HepG2 (cell line): ENCODE results near the gene ITGB7. TPM values are rescaled to one million over a fixed set of nuclear protein-coding genes. Genes with fewer than 3 reads are reported as not detected.
A peak's percentile ranks its signal among the peaks of the same experiment; 100 is the strongest.

Source experiments
- BRD4 ChIP-seq: sonication (generic); formaldehyde crosslinking; IDR thresholded peaks from 2 replicates; pipeline ENCODE4 v1.4.0; 2020; ENCODE audit warnings: missing genetic modification reagents
- DNMT3B ChIP-seq: conservative IDR thresholded peaks from 2 replicates; pipeline ENCODE4 v1.6.1; 2016; ENCODE audit warnings: missing biosample characterization, control low read depth
- DRAP1 ChIP-seq: IDR thresholded peaks from 2 replicates; pipeline ENCODE4 v1.6.1; 2016; ENCODE audit warnings: missing genetic modification reagents, missing compliant biosample characterization
- ETV6 ChIP-seq: sonication (generic); formaldehyde crosslinking; conservative IDR thresholded peaks from 2 replicates; pipeline ENCODE4 v1.4.0; 2020; ENCODE audit warnings: missing genetic modification reagents
- GATAD2A ChIP-seq: IDR thresholded peaks from 2 replicates; pipeline ENCODE4 v1.6.1; 2016
- HDAC6 ChIP-seq: fragments of 200-600 bp; sonication (generic); IDR thresholded peaks from 2 replicates; pipeline ENCODE4 v1.7.0; 2017; ENCODE audit warnings: mild to moderate bottlenecking, antibody characterized with exemption, low read length, low read depth
- MED13 ChIP-seq: sonication (generic); formaldehyde crosslinking; IDR thresholded peaks from 2 replicates; pipeline ENCODE4 v1.5.0; 2020; ENCODE audit warnings: missing genetic modification reagents
- PCBP2 ChIP-seq: fragments of 200-400 bp; formaldehyde crosslinking; optimal IDR thresholded peaks from 2 replicates; pipeline ENCODE3; 2018; ENCODE audit warnings: low read length, low read depth; ENCODE audit not compliant: poor library complexity, severe bottlenecking
- PRDM15 ChIP-seq: sonication (generic); formaldehyde crosslinking; IDR thresholded peaks from 2 replicates; pipeline ENCODE4 v1.4.0; 2020; ENCODE audit warnings: missing genetic modification reagents
- SRF ChIP-seq: IDR thresholded peaks from 2 replicates; pipeline ENCODE4 v1.6.1; 2011; ENCODE audit warnings: mild to moderate bottlenecking, low read depth, low read length, moderate library complexity
- ZBED4 ChIP-seq: sonication (generic); formaldehyde crosslinking; IDR thresholded peaks from 2 replicates; pipeline ENCODE4 v1.4.0; 2020; ENCODE audit warnings: missing genetic modification reagents, borderline replicate concordance
- ZFP62 ChIP-seq: sonication (generic); formaldehyde crosslinking; IDR thresholded peaks from 2 replicates; pipeline ENCODE4 v1.4.0; 2020; ENCODE audit warnings: missing genetic modification reagents
- ZNF414 ChIP-seq: sonication (generic); formaldehyde crosslinking; IDR thresholded peaks from 2 replicates; pipeline ENCODE4 v1.5.0; 2020; ENCODE audit warnings: missing genetic modification reagents
- ZNF460 ChIP-seq: sonication (generic); formaldehyde crosslinking; IDR thresholded peaks from 2 replicates; pipeline ENCODE4 v1.5.1; 2020; ENCODE audit warnings: missing genetic modification reagents, mild to moderate bottlenecking, borderline replicate concordance
- ZNF503 ChIP-seq: sonication (generic); formaldehyde crosslinking; IDR thresholded peaks from 2 replicates; pipeline ENCODE4 v1.4.0; 2020; ENCODE audit warnings: missing genetic modification reagents
- ZNF614 ChIP-seq: IDR thresholded peaks from 2 replicates; pipeline ENCODE4 v1.6.1; 2018; ENCODE audit warnings: missing biosample characterization, missing genetic modification reagents, inconsistent platforms, borderline replicate concordance
- ZNF766 ChIP-seq: sonication (generic); formaldehyde crosslinking; IDR thresholded peaks from 2 replicates; pipeline ENCODE4 v1.5.0; 2020; ENCODE audit warnings: missing genetic modification reagents, borderline replicate concordance
- ZNF776 ChIP-seq: sonication (generic); formaldehyde crosslinking; IDR thresholded peaks from 2 replicates; pipeline ENCODE4 v1.4.0; 2020; ENCODE audit warnings: mild to moderate bottlenecking, missing genetic modification reagents
- polyA plus RNA-seq, 8 experiments: library from polyadenylated mRNA; depleted of rRNA in 3 of 8; stranded (reverse) in 7 of 8; unstranded in 1 of 8; fragments of >200 nt; fragmentation: Illumina TruSeq in 4 of 8; extraction: Trizol in 4 of 8; gene quantifications; 2 replicates each; pipeline versions ENCODE4 v1.2.1 to v1.2.3, GENCODE V29; 2011 to 2016; ENCODE audit warnings: low read depth in 4 of 8, missing spikeins in 1 of 8, mixed read lengths in 1 of 8; ENCODE audit not compliant: insufficient read depth in 1 of 8
- total RNA-seq, 5 experiments: library from RNA; depleted of rRNA; stranded (reverse); fragments of >200 nt; fragmentation: Illumina TruSeq; extraction: Trizol; gene quantifications; 2 replicates each; pipeline ENCODE4 v1.2.3, GENCODE V29; 2016; ENCODE audit warnings: low read depth in 1 of 5

Gene ITGB7
- total and polyA plus RNA-seq, 2 of the 13 experiments (the other 11 are each of a cell fraction or from before 2014, with no cell fraction given) = 0.16 to 0.18 TPM

GRCh38 chr12:53251477-53252348 lies 44.7 kb upstream of the ITGB7 start (continued):
- TF ChIP-seq HDAC6 (no peak), ZFP62 (CRISPR knock-in tag) (no peak), SRF (peak; percentile 56; the same call in 1 of the 2 replicates), ZNF414 (CRISPR knock-in tag) (peak; percentile 47; the same call in 1 of the 2 replicates), MED13 (CRISPR knock-in tag) (0 out of 2 replicates have a peak, but pooled peaks have one; percentile 59), ZBED4 (CRISPR knock-in tag) (no peak), GATAD2A (CRISPR knock-in tag) (peak; percentile 67), PCBP2 (no peak), DNMT3B (no peak), ZNF614 (CRISPR knock-in tag) (peak; percentile 48; the same call in 1 of the 2 replicates), ZNF766 (CRISPR knock-in tag) (peak; percentile 73; the same call in 1 of the 2 replicates), DRAP1 (CRISPR knock-in tag) (no peak), ETV6 (CRISPR knock-in tag) (0 out of 2 replicates have a peak, but pooled peaks have one; percentile 22), PRDM15 (CRISPR knock-in tag) (peak; percentile 66; the same call in 1 of the 2 replicates), BRD4 (CRISPR knock-in tag) (no peak), ZNF460 (CRISPR knock-in tag) (no peak), ZNF503 (CRISPR knock-in tag) (no peak), ZNF776 (CRISPR knock-in tag) (peak; percentile 38; the same call in 1 of the 2 replicates)
